K562 (cell line): ENCODE results near the gene BFSP1. TPM values are rescaled to one million over a fixed set of nuclear protein-coding genes. Genes with fewer than 3 reads are reported as not detected.

Experiments used
- BCL6 ChIP-seq: fragments of 250-450 bp; sonication (Bioruptor Pico); IDR thresholded peaks from 2 replicates; pipeline ENCODE4 v1.4.0; 2020
- E4F1 ChIP-seq: fragments of 250-450 bp; sonication (Bioruptor Pico); IDR thresholded peaks from 2 replicates; pipeline ENCODE4 v1.5.0; 2021; ENCODE audit warnings: mild to moderate bottlenecking, borderline replicate concordance
- HDAC2 ChIP-seq: fragments of 450-650 bp; IDR thresholded peaks from 2 replicates; pipeline ENCODE4 v1.6.1; 2016; ENCODE audit warnings: mild to moderate bottlenecking
- L3MBTL2 ChIP-seq: fragments of 450-650 bp; IDR thresholded peaks from 2 replicates; pipeline ENCODE4 v1.6.1; 2016; ENCODE audit warnings: mild to moderate bottlenecking, moderate library complexity
- PHF20 ChIP-seq: fragments of 450-650 bp; IDR thresholded peaks from 2 replicates; pipeline ENCODE4 v1.6.1; 2018; ENCODE audit not compliant: partially characterized antibody
- SIN3B ChIP-seq: fragments of 450-650 bp; IDR thresholded peaks from 2 replicates; pipeline ENCODE4 v1.6.1; 2017; ENCODE audit warnings: low read depth, mild to moderate bottlenecking, moderate library complexity
- TAL1 ChIP-seq: fragments of 450-650 bp; IDR thresholded peaks from 2 replicates; pipeline ENCODE4 v1.6.1; 2016; ENCODE audit warnings: mild to moderate bottlenecking
- THRA ChIP-seq: fragments of 450-650 bp; IDR thresholded peaks from 2 replicates; pipeline ENCODE4 v1.6.1; 2017; ENCODE audit warnings: mild to moderate bottlenecking, moderate library complexity
- ZNF655 ChIP-seq: fragments of 250-450 bp; sonication (Bioruptor Pico); IDR thresholded peaks from 2 replicates; pipeline ENCODE4 v1.5.0; 2021
- ZNF696 ChIP-seq: fragments of 250-450 bp; sonication (Bioruptor Pico); conservative IDR thresholded peaks from 2 replicates; pipeline ENCODE4 v1.4.0; 2020; ENCODE audit warnings: mild to moderate bottlenecking, moderate library complexity
- polyA plus RNA-seq, 8 experiments: library from polyadenylated mRNA; depleted of rRNA in 4 of 8; stranded (reverse) in 5 of 8; unstranded in 3 of 8; fragments of >200 nt; fragmentation: Nextera tagmentation in 2 of 8; fragmentation: Illumina TruSeq in 1 of 8; extraction: Ambion mirVana in 2 of 8; extraction: Trizol in 1 of 8; gene quantifications; 2 replicates each; pipeline versions ENCODE4 v1.2.1 to v1.2.3, GENCODE V29; 2011 to 2014; ENCODE audit warnings: inconsistent platforms in 1 of 8, missing spikeins in 1 of 8
- total RNA-seq, 7 experiments: library from RNA; depleted of rRNA in 6 of 7; stranded (reverse); fragments of >200 nt in 6 of 7; fragmentation: Illumina TruSeq in 2 of 7; extraction: Trizol in 2 of 7; gene quantifications; 2 replicates each; pipeline versions ENCODE4 v1.2.1 to v1.2.3, GENCODE V29; 2011 to 2021; ENCODE audit warnings: low replicate concordance in 1 of 7
- TF ChIP-seq, protein P1 (sequence below): fragments of 450-650 bp; IDR thresholded peaks from 2 replicates; pipeline ENCODE4 v1.6.1; 2016; ENCODE audit warnings: mild to moderate bottlenecking, moderate library complexity

The BFSP1 gene
- total and polyA plus RNA-seq, 9 of the 15 experiments (the other 6 are each of a cell fraction or from before 2014, with no cell fraction given): 0.09 to 0.86 (median 0.40) TPM

GRCh38 chr20:17504898-17505635 is 26.1 kb downstream of the BFSP1 start (continued):
- TF ChIP-seq ZNF696 (no peak), ZNF655 (CRISPR knock-in tag) (no peak), BCL6 (CRISPR knock-in tag) (no peak), PHF20 (no peak), TAL1 (no peak), HDAC2 (0 out of 2 replicates have a peak, but pooled peaks have one; percentile 19), THRA (no peak), L3MBTL2 (peak; percentile 47; the same call in 1 of the 2 replicates), SIN3B (no peak), E4F1 (CRISPR knock-in tag) (no peak)
- TF ChIP-seq, protein P1, sequence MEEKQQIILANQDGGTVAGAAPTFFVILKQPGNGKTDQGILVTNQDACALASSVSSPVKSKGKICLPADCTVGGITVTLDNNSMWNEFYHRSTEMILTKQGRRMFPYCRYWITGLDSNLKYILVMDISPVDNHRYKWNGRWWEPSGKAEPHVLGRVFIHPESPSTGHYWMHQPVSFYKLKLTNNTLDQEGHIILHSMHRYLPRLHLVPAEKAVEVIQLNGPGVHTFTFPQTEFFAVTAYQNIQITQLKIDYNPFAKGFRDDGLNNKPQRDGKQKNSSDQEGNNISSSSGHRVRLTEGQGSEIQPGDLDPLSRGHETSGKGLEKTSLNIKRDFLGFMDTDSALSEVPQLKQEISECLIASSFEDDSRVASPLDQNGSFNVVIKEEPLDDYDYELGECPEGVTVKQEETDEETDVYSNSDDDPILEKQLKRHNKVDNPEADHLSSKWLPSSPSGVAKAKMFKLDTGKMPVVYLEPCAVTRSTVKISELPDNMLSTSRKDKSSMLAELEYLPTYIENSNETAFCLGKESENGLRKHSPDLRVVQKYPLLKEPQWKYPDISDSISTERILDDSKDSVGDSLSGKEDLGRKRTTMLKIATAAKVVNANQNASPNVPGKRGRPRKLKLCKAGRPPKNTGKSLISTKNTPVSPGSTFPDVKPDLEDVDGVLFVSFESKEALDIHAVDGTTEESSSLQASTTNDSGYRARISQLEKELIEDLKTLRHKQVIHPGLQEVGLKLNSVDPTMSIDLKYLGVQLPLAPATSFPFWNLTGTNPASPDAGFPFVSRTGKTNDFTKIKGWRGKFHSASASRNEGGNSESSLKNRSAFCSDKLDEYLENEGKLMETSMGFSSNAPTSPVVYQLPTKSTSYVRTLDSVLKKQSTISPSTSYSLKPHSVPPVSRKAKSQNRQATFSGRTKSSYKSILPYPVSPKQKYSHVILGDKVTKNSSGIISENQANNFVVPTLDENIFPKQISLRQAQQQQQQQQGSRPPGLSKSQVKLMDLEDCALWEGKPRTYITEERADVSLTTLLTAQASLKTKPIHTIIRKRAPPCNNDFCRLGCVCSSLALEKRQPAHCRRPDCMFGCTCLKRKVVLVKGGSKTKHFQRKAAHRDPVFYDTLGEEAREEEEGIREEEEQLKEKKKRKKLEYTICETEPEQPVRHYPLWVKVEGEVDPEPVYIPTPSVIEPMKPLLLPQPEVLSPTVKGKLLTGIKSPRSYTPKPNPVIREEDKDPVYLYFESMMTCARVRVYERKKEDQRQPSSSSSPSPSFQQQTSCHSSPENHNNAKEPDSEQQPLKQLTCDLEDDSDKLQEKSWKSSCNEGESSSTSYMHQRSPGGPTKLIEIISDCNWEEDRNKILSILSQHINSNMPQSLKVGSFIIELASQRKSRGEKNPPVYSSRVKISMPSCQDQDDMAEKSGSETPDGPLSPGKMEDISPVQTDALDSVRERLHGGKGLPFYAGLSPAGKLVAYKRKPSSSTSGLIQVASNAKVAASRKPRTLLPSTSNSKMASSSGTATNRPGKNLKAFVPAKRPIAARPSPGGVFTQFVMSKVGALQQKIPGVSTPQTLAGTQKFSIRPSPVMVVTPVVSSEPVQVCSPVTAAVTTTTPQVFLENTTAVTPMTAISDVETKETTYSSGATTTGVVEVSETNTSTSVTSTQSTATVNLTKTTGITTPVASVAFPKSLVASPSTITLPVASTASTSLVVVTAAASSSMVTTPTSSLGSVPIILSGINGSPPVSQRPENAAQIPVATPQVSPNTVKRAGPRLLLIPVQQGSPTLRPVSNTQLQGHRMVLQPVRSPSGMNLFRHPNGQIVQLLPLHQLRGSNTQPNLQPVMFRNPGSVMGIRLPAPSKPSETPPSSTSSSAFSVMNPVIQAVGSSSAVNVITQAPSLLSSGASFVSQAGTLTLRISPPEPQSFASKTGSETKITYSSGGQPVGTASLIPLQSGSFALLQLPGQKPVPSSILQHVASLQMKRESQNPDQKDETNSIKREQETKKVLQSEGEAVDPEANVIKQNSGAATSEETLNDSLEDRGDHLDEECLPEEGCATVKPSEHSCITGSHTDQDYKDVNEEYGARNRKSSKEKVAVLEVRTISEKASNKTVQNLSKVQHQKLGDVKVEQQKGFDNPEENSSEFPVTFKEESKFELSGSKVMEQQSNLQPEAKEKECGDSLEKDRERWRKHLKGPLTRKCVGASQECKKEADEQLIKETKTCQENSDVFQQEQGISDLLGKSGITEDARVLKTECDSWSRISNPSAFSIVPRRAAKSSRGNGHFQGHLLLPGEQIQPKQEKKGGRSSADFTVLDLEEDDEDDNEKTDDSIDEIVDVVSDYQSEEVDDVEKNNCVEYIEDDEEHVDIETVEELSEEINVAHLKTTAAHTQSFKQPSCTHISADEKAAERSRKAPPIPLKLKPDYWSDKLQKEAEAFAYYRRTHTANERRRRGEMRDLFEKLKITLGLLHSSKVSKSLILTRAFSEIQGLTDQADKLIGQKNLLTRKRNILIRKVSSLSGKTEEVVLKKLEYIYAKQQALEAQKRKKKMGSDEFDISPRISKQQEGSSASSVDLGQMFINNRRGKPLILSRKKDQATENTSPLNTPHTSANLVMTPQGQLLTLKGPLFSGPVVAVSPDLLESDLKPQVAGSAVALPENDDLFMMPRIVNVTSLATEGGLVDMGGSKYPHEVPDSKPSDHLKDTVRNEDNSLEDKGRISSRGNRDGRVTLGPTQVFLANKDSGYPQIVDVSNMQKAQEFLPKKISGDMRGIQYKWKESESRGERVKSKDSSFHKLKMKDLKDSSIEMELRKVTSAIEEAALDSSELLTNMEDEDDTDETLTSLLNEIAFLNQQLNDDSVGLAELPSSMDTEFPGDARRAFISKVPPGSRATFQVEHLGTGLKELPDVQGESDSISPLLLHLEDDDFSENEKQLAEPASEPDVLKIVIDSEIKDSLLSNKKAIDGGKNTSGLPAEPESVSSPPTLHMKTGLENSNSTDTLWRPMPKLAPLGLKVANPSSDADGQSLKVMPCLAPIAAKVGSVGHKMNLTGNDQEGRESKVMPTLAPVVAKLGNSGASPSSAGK: peak; percentile 52
